ENCODE results near the gene P2RX1. TPM values are rescaled to one million over a fixed set of nuclear protein-coding genes. Genes with fewer than 3 reads are reported as not detected.

The P2RX1 gene
- total and polyA plus RNA-seq, 7 donors: 0.46 to 55.9 (median 4.3) TPM

- TF ChIP-seq POLR2A (IDR thresholded peaks at IDR 0.05): no peak
- TF ChIP-seq POLR2AphosphoS5 (IDR thresholded peaks at IDR 0.05): no peak
- no peak for DNase-seq
- H3K4me3 ChIP-seq: no peak overlapping the region
- intact Hi-C loops (cut with DNase I): loop anchor here (2.0 to 5.0 kb wide), 2 partner anchors 44 to 56 kb away; partner anchors contain the start of gene NCBP3
- no peaks in the 10 kb centered on the region for H3K9me3 ChIP-seq
- H3K27ac ChIP-seq: peak overlapping the region; percentile 86 to 96 (median 90)
- H3K27me3 ChIP-seq: no peaks in the 10 kb centered on the region
- 70 to 83% methylated on average over 4 of the region's 4 CpGs for WGBS, 2 donors
- no peaks in the 10 kb centered on the region for H3K36me3 ChIP-seq
- peaks cover 0 to 86% (median 76%) of the 10 kb centered on the region in 4 donors for H3K4me1 ChIP-seq
Measured at GRCh38 chr17:3890878-3891219, 25.4 kb downstream of the P2RX1 start.

GRCh38 chr17:3890082-3890877, 26.0 kb downstream of the P2RX1 start:
- 68 to 72% methylated on average over 22 of the region's 22 CpGs for WGBS, 2 donors
- no peaks in the 10 kb centered on the region for H3K27me3 ChIP-seq
- peaks cover 0 to 85% (median 74%) of the 10 kb centered on the region in 4 donors for H3K4me1 ChIP-seq
- no peaks in the 10 kb centered on the region for H3K9me3 ChIP-seq
- peaks cover 0 to 2% (median 2%) of the 10 kb centered on the region in 4 donors for H3K36me3 ChIP-seq
- TF ChIP-seq POLR2A (IDR thresholded peaks at IDR 0.05): no peak
- TF ChIP-seq POLR2AphosphoS5 (IDR thresholded peaks at IDR 0.05): peak; percentile 62 to 82 (median 68)
- no peak for TF ChIP-seq CTCF (IDR thresholded peaks at IDR 0.05)
- TF ChIP-seq EP300 (IDR thresholded peaks at IDR 0.05): peak in 2 of 4 donors; percentile 35 to 71
- H3K4me3 ChIP-seq: peak overlapping the region in 1 of 4 donors; percentile 1
- peak; percentile 97 for DNase-seq
- H3K27ac ChIP-seq: peak overlapping the region; percentile 86 to 96 (median 90)
- intact Hi-C loops (cut with DNase I): loop anchor here (2.0 to 5.0 kb wide), 2 partner anchors 43 to 57 kb away; partner anchors contain the start of gene NCBP3

DNA sequence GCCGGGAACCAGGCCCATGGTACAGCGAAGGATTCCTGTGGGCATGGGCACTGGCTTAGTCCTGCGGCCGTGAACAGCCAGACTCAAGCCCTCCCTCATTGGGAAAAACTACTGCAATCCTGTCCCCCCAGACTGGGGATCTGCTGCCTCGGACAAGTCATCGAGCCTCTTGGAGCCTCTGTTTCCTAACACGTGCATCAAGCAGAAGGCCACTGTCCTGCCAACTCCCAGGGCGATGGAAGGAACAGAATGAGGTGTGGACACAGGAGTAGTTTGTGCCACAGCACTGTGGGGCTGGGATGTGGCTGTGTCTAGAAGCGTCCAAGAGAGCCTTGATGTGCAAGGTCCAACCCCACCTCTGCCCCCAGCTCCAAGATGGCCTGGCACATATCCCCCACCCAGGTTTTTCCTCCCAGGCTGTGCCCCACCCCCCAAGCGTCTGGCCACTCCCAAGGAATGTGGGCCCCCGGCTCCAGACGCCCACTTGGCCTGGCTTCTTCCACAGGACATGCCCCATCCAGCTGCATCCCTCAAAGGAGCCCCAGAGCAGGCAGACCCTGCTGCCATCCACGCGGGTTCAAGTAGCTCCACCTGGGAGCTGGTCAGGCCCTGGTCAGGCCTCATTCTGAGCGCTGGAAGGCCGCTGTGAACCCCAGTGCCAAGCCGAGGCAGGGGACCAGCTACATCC, 26.8 kb downstream of the P2RX1 start:
- peak; percentile 82 for DNase-seq
- Histone ChIP-seq H3K9me3 (no peaks in the 10 kb centered on the region), H3K27me3 (no peaks in the 10 kb centered on the region), H3K27ac (peak overlapping the region; percentile 86 to 96 (median 90)), H3K4me3 (peak overlapping the region in 1 of 4 donors; percentile 1), H3K36me3 (peaks cover 6 to 10% (median 10%) of the 10 kb centered on the region in 4 donors), H3K4me1 (peaks cover 0 to 79% (median 70%) of the 10 kb centered on the region in 4 donors)
- TF ChIP-seq POLR2AphosphoS5 (IDR thresholded peaks at IDR 0.05) (no peak), POLR2A (IDR thresholded peaks at IDR 0.05) (no peak), EP300 (IDR thresholded peaks at IDR 0.05) (no peak), CTCF (IDR thresholded peaks at IDR 0.05) (no peak)
- WGBS, 2 donors: 87% methylated on average over 17 of the region's 17 CpGs
- intact Hi-C loops (cut with DNase I): loop anchor here (2.0 to 5.0 kb wide), 2 partner anchors 43 to 58 kb away; partner anchors contain the start of gene NCBP3

DNA sequence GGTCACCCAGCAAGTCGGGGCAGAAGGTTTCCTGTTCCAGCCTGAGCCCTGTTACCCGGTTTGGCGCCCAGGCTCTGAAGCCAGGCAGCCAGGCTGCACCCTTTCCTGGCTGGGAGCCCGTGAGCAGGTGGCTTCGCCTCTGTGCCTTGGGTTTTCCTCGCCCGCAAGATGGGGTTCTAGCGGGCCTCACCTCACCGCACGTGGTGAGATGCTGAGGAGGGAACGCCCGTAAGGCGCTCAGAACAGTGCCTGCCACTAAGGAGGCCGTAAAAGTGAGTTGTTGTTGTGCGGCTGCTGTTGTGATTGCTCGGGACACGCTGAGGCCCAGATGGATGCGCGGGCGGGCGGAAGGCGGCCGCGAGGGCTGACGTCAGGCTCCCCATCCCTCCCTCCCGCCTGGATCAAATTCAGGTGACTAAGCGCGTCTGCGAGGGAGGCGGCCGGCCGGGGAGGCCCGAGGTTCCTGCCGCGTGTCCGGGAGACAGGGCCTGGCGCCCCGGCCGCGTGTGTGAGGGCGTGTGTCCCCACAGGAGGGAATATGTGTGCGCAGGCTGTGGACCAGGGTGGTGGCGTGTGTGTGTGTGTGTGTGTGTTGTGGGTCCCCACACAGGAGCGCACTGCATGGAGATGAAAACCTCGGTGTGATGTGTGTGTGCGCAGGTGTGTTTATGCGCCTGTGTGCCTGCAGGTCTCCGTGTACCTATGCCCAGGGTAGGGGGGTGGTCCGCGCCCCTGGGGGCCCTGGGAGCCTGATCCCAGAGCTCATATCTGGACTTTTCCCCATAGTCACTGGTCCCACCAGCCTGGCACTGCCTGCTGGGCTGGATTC, 27.7 kb downstream of the P2RX1 start:
- intact Hi-C loops (cut with DNase I): no loop called here
- TF ChIP-seq POLR2A (IDR thresholded peaks at IDR 0.05) (peak in 1 of 2 donors; percentile 32), CTCF (IDR thresholded peaks at IDR 0.05) (no peak), POLR2AphosphoS5 (IDR thresholded peaks at IDR 0.05) (peak in 3 of 4 donors; percentile 66 to 90 (median 79)), EP300 (IDR thresholded peaks at IDR 0.05) (peak in 3 of 4 donors; percentile 66 to 94 (median 77))
- Histone ChIP-seq H3K9me3 (no peaks in the 10 kb centered on the region), H3K4me1 (peaks cover 0 to 70% (median 63%) of the 10 kb centered on the region in 4 donors), H3K27ac (peak overlapping the region; percentile 86 to 96 (median 90)), H3K36me3 (peaks cover 10 to 17% (median 14%) of the 10 kb centered on the region in 4 donors), H3K27me3 (no peaks in the 10 kb centered on the region), H3K4me3 (peak overlapping the region in 1 of 4 donors; percentile 5)
- WGBS, 2 donors: 23 to 59% methylated on average over 50 of the region's 50 CpGs
- peak; percentile 97 for DNase-seq
